ENCODE measurements around the gene URM1.

Gene URM1

DNA sequence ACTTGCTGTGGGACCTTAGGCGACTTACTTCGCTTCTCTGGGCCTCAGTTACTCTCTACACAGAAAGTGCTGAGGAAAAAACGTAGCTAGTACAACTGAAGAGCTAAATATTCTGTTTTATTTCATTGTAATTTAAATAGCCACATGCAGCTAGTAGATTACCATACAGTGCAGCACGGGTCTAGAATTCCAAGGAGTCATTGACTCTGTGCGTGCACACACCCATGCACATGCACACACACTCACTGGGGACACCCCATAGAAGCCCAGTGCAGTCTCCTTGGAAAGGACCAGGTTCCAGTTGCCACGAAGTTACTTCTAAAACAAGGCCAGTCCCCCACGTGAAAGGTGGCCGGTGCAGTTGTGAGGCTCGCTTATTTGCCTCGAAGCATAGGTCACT, 17.0 kb downstream of the URM1 start:
- DNase-seq = no peak

DNA sequence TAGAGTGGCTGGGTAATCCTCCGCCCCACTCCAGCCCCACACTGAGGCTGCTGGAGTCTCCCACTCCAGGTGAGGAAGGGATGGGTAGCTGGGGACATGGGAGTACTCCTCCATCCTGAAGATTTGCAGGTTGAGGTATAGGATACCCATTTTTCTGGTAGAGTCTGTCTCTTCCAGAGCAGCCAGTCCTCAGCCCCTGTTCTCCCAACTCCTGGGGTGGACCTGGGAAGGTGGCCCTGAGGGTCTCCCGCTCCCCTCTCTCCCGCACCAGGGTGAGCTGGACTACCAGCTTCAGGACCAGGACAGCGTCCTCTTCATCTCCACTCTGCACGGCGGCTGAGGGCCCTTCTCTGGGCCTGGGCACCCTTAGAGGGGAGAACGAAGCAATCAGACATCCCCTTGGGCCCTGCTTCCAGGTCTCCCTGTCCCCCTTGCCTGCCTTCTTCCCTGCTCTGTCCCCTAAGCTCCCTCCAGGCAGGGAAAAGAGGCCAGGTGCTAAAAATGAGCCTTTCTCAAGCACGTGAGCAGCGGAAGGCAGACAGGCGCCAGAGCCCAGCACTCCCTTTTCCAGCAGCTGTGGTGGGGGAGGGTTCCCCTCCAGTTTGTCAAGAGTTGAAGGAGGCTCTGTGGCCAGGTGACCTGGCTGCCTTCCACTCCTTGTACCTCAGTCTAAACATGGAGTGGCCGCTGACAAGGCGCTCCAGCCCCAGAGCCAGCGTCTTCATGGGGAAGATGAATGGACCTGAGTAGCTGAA, 18.4 kb downstream of the URM1 start:
- no peak for DNase-seq

DNA sequence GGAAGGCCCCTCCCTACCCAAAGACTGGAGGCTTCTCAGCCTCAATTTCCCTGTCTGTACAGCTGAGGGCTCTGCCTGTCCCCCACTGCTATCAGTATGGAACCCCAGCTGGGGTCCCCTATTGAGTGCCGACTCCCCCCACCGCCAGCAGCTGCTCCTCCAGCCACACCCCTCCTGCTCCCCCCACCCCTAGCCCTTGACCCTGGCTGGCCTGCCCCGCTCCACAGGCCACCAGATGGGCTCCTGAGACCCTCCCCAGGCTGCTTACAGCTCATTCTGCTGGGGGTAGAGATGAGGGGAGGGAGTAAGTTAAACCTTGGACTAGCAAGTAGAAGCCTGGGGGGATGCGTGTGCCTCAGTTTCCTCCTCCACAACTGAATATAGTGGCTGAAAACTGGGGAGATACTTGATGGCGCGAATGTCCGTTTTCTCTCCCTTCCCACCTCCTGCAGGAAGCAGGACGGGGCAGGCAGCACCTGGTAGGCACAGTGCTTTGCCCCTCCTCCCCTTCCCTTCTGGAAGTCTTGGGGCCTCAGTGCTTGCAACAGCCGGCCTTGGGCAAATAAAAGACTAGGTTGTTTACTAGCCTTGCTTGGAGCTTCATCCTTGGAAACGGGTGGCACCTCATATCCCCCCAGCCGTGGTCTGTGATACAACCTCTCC, 19.1 kb downstream of the URM1 start:
- DNase-seq = no peak

DNA sequence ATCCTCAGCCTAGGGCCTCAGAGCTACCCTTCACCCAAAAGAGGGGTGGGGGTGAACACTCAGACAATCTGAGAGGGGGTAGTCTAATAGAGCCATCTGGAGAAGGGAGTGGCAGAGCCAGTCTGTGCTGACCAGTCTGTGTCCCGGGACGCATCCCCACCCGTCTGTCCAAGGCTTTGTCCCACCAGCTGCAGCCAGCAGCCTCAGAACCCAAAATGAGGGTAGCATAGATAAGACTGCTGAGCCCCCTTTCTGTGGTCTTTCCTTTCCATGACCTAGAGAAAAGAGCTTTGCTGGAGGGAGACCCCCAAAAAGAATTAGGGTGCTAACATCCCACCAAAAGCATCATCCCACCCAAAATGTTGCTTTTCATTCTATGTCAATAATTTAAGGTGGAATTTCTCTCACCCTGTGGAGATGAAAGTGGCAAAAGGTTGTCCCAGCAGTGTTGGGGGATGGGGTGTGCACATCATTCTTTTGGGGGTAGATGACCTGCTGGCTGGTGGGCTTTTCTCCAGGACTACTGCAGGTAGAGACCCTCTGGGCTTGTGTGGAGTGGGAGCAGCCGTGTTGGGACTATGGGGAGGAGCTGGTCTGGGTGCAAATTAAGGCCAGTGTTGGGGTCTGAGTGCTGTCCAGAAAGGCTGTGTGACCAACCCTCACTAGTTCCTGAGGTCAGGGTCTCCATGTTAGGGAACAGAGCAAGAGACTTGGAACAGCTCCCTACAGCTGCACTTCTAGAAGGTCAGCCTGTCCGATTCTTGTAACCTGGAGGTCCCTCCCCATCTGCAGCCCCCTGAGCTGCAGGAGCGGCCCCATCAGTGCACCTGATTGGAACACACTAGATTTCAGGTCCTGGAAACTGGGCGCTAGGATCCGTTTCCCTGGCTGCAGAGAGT, 19.9 kb downstream of the URM1 start:
- DNase-seq = no peak

DNA sequence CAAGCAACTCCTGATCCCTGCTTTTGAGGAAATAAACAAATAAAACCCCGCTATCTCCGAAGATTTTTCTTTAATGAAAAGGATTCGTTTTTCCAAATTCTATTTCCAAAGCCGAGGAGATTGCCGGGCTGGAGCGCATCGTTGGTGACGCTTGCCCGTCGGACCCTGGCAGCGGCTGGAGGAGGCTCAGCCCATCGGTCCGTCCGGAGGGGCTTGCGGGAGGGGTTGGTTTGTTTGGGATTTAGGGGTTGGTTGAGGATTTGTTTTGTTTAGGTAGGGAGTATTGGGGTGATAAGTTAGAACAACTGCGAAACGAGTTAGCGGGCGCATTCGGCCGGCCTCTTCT, 20.8 kb downstream of the URM1 start:
- DNase-seq = no peak

DNA sequence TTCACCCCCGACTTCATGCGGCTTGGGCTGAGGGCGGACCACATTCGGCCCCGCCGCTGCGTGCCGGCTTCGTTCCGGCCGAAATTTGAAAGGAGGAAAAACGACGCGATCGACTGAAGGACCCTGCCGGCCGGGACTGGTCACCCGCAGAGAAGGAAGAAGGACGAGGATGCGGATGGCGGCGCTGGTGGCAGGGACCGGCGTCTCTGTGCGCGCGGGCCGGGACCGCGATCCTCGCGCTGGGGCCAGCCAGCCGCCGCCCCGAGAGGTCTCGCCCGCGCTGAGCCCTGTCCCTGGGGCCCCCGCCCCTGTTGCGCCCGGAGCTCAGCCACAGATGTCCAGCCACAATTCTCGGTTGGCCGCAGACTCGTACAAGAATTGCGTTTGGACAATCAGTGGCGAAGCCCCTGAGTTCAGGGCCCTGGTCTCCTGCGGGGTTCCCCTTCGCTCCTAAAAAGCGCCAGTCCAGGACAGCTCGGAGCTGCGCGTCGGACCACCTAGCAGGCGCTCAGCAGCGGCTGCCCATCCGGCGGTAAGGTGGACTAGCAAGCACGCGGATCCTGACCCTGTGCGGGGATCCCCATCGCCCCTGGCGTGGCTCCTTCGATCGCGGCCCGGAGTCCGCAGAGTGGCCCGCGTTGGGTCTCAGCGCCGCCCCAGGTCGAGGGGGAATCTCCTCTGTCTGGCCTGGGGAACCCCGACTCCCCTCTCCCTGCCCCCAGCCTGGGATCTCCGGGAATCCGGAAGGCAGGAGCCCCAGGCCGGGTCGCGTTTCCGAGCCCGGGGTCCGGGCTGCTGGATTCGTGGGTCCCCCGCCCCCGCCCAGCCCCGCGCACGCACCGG, 21.3 kb downstream of the URM1 start:
- DNase-seq = no peak

DNA sequence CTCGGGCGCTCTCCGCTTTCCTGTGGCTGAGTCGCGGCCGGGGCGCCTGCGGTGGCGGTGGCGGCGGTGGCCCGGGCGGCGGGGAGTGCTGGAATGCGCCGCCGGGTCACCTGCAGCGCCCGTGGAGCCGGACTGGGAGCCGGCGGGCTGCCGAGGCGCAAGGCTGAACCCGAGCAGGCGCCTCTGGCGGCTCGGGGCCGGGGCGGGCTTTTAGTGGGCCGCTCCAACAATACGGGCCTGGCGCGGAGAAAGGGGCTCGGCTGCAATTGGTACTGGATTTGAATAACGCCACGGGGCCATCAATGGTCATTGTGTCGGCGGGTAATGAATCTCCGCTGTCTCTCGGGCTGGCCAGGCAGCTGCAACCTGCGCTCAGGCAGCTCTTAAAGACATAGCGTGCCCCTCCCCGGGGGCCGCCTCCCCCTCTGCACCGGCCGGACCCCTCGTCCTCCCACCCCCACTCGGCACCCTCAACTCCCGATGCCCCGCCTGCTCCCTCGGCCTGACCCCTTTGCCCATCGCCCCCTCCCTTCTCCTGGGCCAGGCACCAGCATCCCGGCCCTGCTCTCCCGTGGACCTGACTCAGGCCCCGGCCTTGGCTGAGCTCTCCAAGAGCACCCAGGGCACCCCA, 22.1 kb downstream of the URM1 start:
- no peak for DNase-seq

DNA sequence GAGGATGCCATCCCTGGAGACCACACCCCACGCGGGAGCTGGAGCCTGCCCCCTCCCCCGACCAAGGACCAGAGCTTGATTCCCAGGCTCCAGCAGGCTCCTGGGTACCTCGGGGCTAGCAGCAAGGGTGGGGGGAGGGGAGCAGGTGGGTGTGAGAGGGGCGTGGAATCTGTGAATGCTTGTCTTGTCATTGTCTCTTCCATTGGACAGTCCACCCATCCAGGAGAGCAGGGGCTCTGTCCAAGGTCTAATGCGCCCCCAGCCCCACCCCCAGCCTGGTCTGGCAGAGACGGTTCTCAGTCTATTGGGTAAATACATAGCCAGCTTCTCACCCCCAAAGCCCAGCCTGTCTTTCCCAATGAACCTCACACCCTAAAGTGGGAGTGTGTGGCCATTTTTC, 22.8 kb downstream of the URM1 start:
- no peak for DNase-seq

DNA sequence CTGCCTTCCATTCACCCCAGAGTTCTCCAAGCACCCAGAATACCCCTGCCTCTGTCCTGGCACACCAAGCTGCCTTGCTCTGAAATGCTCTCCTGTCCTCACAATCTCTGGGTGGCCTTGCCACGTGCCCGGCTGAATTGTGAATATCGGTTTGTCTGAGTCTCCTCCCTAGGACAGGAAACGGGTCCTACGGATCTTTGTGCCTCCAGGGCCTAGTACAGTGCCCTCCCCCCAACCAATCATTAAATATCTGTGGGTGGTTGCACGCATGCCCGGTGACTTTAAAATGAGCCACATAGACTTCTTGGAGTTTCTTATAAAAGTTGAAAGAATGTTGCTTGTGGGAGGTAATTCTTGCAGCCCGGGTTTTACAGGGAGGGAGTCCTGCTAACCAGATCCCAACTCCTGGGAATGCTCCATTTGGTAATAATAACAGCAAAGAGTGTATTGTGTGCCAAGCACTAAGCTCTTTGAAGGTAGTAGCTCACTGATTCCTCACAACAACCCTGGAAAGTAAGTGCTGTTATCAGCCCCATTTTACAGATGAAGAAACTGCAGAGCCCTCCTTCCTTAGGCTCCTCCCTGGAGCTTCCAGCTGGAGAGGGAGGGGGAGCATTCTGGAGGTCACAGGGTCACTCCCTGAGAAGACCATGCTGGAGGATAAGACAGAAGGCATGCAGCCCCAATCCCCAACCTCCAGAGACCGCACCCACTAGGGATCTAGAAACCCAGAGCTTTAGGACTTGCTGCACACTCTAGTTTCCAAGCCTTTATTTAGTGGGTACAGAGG, 23.4 kb downstream of the URM1 start:
- no peak for DNase-seq

DNA sequence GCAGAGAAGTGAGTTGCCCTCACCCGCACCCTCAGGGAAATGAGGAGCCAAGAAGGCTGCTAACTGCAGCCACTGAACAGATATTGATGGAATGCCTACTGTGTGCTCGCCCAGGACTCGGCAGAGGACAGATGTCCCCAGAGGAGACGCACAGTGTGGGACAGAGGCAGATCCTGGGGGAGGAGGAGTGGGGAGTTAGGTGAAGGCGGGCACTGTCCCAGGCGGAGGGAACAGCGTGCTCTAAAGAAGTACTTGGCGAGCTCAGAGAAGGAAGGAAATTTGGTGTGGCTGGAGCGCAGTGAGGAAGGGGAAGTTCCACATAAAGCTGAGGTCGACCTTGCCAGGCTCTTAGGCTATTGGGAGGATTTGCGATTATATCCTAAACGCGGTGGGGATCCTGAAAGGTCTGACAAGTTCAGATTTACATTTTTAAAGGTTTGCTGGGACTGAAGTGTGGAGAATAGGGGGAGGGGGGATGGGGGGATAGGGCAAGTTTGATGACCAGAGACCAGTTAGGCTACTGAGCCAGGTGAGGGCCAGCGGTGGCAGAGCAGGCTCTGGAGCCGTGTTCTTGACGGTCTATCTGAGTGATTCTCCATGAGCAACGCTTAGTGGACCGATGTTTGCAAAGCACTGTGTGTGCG, 25.9 kb downstream of the URM1 start:
- DNase-seq = no peak

DNA sequence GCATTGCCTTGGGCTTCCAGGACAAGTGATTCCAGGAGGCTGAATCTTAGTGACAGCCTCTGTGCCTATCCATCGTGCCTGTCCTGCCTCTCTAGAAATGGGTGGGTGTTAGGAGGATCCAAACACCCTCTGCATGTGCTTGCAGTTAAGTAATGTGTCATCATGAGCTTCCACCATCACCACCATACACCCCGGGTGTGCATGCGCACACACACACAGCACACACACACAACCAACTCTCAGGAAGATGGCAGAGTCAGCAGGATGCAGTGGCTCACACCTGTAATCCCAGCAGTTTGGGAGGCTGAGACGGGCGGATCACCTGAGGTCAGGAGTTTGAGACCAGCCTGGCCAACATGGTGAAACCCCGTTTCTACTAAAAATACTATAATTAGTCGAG, 26.7 kb downstream of the URM1 start:
- DNase-seq = no peak

DNA sequence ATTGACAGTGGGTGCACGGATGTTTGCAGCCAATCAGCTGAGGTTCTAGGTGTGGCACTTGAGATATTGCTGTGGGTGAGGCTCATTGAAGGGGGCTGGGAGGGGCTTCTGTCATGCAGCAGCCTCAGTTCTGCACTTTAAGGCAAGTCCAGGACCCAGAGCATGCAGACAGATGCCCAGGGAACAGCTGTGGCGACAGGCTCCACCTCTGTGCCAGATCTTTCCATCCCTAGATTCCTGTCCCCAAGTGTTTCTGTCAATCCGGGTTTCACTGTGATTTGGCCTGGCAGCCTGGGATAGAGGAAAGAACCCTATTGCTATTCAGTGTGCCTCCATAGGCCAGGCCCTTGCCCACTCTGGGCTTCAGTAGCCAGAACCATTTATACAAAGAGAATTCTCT, 28.7 kb downstream of the URM1 start:
- DNase-seq = no peak

DNA sequence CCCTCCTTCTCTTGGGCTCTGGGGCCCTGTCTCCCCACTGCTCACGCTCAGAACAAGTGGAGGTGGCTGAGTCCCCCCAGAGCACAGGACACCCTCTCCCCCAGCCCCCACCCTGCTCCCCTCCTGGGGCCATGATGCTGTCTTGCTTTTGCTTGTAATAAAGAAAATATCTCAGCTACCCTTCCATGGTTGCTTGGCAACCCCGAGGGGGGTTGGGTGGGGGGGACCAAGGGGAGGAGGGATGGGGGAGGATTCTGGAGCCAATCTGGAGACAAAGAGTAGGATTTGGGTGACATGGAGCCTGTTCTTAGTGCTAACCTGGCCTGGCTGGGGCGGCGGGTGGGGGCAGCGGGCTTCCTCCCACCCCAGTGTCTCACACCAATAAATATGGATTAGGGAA, 33.4 kb downstream of the URM1 start:
- DNase-seq = no peak

DNA sequence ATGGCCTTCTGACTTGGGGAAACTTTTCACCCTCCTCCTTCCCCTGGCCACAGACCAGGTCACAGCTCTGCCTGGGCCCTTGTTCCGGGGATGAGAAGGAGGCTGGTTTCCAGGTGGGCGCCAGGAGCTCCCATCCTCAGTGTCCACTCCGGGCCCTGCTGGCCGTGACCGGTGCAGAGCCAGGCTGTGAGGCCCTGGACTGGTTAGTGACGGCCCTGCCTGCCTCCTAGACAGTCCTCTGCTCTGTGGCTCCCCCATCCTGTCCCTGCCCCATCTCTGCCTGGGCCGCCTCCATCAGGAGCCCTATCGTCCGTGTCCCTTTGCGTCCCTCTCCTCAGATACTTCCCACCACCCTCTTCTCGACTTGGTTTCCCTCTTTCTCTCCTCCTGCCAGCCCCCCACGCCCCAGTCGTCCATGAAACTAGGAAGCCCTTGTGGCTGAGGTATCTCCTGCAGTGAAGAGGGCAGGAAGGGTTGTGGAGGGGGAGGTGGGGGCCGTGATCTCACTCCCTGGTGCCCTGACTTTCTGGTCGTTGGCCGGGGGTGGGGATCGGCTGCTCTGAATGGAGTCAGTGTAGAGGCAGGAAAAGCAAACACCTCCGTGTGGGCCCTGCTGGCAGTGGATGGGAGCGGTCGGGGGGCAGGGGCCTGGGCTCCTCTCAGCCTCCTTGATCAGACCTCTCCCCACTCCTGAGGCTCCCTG, 34.1 kb downstream of the URM1 start:
- no peak for DNase-seq

DNA sequence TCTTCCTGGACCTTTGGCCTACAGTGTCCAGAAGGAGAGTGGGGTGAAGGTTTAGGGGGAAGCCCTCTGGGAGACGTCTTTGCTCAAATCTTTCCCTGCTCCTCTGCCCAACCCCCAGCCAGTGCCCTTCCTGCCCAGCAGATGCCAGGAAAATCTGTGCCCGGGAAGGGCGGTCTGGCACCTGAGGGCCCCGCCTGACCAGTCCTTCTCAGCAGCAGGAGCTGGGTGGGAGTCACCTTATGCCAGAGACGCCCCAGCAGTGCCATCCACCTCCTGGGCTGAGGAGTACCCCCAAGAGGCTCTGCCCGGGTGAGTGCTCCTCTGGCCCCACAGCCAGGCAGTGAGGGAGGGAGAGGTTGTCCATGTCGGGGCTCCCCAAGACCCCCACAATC, 34.6 kb downstream of the URM1 start:
- DNase-seq = no peak

DNA sequence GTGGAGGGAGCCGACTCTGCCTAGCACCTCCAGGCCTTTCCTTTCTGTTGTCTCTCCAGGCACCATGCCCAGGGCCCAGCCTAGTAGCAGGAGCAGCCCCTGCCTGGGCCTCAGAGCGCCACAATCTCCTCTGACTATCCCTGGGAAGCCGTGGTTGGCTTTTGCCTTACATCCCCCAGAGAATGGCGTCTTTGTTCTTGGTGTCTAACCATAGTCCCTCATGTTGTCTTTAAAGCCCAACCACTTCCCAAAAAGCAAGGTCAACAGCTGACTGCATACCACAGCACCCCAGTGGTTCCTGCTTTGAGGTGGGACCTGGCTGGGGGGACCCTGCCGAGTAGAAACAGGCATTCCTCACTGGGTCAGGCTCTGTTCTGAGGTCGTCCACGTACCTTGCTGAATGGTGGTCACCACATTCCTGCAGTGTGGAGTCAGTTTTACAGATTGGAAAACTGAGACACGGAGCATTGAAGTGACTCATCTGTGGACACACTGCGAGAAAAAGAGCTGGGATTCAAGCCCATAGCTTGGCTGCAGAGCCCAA, 35.7 kb downstream of the URM1 start:
- no peak for DNase-seq

DNA sequence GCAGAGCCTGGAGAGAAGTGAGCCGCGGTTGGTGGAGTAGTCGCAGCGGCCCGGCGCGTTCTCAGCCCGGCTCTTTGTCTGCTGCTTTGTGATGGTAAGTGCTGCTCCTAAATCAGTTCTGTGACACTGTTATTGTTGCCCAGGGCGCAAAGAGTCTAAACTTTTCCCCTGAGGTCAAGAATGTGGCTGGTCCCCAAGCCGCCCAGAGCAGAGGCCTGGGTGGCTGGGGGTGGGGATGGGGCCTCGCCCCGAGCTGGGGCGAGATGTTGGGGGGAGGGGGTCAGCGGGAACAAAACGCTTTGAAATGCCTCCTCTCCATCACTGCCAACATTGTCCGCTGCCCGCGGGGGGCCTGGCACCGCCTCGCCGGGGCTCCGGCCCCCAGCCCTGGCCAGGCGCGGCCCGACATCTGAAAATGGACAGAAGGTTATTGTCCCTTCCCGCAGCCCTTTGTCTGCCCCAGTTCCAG, 37.8 kb downstream of the URM1 start:
- DNase-seq = no peak

DNA sequence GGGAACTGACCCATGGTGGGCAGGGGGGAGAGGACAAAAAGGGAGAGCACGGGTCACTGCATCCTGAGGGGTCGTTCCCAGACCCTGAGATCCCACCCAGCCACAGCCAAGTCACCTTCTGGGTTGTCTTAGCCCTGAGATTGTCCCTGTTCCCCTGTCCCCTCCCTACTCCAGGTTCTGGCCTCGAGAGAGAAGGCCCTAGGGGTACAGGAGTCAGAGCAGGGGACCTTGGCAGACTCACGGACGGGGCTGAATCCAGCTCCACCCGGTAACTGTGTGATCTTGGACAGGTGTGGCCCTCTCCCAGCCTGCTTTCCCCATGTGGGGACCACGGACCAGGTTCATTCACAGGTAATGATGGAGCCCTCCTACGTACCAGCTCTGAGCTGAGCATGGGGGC, 38.3 kb downstream of the URM1 start:
- DNase-seq = no peak

DNA sequence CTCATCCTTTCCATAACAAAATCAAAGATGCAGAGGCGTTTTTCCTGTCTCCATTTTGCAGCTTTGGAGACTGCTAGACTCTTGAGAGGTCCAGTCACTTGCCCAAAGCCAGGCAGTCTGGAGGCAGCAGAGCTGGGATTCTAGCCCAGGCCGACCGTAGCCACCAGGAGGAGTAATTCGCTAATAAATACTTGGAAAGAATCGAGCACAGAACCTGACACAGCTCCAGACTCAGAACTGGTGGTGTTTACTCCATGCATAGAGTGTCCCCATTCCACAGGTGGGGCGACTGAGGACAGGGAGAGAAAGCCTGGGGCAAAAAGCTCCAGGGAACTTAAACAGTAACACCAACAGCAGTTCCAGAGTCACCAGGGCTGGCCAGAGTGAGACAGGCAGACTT, 38.8 kb downstream of the URM1 start:
- no peak for DNase-seq

All from NCI-H146 (cell line).